GM18951 (cell line): ENCODE measurements around the gene MGA.

Source experiments
- POLR2A ChIP-seq: IDR thresholded peaks from 4 replicates; pipeline ENCODE4 v1.6.1; 2011; ENCODE audit warnings: mild to moderate bottlenecking; ENCODE audit not compliant: insufficient read length, insufficient read depth; ENCODE audit errors: extremely low read depth
- in situ Hi-C: fragments of 300-500 bp; cut with MboI; formaldehyde crosslinking; loops from one replicate; pipeline ENCODE4 v1.12.0; 2022; ENCODE audit warnings: low sequenced_read_pairs, mixed read lengths, inconsistent platforms; ENCODE audit not compliant: unreplicated experiment

MGA gene

DNA sequence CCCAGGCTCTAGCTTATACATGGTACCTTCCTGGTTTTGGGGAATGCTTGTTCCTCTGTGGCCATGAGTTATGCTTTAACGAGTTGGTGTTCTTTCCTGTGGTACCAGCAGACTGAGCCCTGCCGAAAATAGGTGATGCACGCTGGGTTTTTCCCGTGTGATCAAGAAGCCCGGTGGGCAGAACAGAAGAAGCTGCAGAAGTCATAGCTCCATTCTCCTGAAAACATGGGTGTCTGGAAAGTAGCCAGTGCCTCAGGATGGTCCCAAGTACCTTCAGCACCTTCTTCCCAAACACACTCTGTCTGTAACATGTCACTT is 139.2 kb downstream of the MGA start:
- TF ChIP-seq POLR2A, result no peak
- in situ Hi-C loops, result no loop called here

DNA sequence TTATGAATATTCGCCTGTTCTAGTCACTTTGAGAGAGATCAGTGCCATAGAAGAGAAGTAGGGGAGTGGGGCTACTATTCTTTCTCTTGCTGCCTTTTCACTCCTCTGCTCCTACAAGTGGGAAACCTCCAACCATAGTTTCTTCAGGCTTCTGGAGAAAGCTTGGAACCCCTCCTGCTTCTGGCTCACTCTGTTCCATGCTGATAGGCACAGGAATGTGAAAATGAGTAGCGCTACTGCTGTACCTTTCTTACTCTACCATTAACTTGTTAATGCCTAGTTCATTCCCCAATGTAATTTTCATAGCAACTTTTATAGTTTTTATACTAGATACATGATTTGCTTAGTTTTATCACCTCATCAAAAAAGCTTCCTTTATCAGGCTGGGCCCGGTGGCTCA is 141.0 kb downstream of the MGA start:
- in situ Hi-C loops, result no loop called here
- TF ChIP-seq POLR2A, result no peak

DNA sequence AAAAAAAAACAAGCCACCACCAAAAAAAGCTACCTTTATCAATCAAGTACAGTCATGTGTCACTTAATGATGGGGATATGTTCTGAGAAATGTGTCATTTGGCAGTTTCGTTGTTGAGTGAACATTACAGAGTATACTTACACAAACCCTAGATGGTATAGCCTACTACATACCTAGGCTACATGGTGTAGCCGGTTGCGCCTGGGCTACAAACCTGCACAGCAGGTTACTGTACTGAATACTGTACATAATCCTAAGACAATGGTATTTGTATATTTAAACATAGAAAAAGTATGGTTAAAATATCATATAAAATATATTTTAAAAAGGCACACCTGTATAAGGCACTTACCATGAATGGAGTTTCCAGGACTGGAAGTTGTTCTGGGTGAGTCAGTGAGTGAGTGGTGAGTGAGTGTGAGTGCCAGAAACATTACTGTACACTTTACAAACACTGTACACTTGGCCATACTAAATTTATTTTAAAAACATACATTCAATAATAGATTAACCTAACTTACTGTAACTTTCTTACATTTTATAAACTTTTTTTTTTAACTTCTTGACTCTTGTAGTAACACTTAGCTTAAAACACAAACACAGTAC is 141.7 kb downstream of the MGA start:
- in situ Hi-C loops, result no loop called here
- no peak for TF ChIP-seq POLR2A

DNA sequence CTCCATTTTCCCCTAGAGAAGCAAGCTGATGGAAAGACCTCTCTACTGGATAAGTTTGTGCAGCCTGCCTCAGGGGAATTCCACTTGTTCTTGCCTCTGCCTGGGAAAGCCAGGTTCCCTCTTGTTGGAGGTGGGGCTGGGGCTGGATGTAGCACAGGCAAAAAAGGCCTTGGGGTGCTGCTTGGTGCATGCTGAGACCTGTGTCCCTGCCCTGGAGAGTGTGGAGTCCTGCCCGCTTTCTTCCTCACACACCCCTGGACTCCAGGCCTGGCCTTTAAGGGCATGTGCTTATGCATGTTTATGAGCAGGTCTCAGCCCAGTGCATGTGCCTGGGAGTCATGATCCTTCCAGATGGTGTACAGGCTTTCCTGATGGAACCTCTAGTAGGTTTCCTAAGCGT is 144.2 kb downstream of the MGA start:
- in situ Hi-C loops, result no loop called here
- TF ChIP-seq POLR2A, result no peak

DNA sequence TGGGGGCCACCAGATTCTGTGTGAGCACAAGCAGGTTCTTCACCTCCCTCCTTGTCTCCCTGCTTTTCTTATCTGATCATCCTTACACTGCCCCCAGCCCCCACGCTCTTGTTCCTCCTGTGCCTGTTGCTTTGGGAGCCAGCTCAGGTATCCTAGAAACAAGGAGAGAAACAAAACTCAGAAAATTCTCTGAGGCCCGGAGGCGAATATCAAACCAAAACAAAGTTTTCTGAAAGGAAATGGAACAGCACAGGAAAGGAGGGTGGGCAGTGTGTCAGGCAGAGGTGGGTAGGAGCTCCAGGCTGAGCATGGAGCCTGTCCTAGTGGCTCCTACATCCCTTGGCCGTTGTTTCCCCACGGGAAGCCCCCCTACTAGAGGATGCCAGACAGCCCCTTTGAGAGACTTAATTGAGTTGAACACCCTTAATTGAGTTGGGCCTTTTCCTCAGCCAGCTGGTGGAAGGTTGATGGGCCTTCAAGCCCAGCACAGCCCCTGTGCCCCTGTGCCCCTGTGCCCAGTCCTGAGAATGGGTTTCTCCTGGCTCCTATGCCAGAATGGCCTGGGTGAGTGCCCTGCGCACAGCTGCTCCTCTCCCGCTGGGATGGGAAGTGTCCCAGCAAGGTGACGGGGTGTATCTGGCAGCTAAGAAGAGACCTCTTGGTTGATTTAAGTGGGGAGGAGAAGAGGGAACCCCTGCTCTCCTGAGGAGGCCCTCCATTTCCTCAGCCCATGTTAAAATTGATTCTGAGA is 144.9 kb downstream of the MGA start:
- no peak for TF ChIP-seq POLR2A

DNA sequence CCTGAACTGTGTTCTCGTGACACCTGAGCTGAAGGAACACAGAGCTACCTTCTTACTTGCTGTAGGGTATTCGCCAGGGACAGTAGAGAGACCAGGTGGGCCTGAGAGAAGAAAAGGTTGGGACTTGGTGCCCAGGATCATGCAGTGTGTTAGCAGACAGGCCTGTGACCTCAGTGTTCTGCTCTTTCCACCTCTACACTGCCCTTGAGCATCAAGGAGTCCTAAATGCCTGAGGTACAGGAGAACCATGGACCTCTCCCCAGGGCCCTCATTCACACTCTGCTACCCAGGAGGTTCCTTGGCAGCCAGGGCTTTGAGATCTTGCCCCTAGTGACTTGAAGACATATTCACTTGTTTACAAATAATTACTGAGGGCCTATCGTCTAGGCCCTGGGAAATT is 145.5 kb downstream of the MGA start:
- in situ Hi-C loops, result no loop called here
- no peak for TF ChIP-seq POLR2A

More for the DNA sequence above, 144.9 kb downstream of the MGA start:
- in situ Hi-C loops, result no loop called here

DNA sequence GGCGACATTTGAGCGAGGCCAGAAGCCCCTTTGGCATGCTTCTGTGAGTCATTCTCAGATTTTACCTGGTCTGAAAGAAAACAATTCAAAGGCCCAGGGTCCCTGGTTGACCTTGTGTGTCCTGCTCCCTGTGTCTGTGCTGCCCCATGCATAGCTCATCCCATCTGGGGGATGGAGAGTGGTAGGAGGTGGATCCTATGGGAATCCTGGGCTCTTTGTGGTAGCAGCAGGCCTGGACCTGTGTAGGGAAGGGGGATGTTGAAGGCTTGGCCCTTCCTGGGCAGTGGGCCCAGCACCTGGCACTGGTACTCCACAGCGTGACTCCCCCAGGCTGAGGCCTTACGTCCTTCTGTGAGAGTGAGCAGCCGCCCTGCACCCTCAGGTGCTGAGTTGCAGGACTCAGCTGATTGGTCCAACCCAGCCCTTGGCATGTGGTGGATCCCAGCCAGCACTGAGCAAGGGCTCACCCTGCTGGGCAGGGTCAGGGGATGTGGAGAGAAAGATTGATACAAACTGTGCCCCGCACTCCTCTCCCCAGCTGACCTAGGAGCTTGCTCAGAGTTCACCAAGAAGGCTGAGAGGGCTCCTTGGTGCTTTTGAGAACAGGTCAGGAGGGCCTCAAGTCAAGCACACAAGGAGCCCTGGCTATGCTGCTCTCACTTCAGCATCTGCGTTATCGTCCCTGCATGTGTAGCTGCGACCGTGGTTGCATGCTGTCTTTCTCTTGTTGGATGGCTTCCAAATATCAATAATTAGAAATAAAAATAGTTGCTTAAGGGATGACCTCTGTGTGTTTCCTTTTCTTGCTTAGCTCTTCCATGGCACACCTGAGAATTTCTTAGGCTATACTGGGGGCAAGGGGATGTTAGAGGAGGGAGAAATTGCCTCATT is 146.3 kb downstream of the MGA start:
- in situ Hi-C loops, result no loop called here
- TF ChIP-seq POLR2A, result no peak

DNA sequence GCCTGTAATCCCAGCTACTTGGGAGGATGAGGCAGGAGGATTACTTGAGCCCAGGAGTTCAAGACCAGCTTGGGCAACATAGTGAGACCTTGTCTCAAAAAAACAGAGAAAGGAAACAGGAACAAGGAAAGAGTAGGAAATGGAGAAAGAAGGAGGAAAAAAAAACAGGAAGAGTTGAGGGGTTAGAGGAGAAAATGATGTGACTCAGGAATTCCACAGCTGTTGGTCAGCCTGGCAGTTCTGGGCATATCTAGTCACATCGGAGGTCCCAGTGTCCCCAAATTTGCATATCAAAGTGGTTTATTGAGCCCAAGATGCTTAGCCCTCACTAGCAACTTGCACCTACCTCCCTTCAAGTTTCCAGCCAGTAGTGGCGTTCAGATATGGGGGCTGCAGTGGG is 148.9 kb downstream of the MGA start:
- TF ChIP-seq POLR2A, result no peak
- in situ Hi-C loops, result no loop called here

DNA sequence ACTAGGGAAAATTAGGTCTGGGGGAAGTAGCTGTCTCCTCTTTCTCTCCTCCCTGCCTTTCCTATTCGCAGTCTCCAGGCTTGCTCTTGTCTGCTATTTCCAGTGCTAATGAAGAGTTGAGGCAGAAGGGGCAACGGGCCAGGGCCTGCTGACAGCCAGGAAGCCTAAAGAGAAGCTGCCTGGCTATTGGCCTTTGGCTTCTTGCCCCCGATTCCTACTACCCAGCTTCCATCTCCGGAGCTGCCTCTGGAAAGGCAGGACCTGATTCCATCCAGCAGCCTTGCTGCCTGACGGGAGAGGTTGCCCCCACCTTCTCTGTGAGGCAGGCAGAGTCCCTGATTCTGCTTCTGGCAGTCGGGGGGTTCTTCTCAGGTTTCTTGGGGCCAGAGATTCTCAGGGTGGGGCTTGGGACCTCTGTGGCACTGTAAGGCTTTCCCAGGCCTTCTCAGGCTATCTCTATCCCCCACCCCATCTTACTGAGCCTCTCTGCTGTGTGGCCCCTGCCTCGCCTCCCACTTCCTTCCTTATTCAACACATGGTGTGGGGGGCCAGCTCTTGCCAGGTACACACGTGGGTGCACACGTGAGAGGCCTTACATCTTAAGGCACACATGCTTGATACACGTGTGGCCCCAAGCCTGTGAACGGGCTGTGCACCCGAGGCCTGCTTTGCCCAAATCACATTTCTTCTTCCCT is 149.5 kb downstream of the MGA start:
- in situ Hi-C loops, result loop anchor here (10.0 kb wide), 1 partner anchor 345 kb away; no protein-coding TSS in a partner anchor
- no peak for TF ChIP-seq POLR2A

DNA sequence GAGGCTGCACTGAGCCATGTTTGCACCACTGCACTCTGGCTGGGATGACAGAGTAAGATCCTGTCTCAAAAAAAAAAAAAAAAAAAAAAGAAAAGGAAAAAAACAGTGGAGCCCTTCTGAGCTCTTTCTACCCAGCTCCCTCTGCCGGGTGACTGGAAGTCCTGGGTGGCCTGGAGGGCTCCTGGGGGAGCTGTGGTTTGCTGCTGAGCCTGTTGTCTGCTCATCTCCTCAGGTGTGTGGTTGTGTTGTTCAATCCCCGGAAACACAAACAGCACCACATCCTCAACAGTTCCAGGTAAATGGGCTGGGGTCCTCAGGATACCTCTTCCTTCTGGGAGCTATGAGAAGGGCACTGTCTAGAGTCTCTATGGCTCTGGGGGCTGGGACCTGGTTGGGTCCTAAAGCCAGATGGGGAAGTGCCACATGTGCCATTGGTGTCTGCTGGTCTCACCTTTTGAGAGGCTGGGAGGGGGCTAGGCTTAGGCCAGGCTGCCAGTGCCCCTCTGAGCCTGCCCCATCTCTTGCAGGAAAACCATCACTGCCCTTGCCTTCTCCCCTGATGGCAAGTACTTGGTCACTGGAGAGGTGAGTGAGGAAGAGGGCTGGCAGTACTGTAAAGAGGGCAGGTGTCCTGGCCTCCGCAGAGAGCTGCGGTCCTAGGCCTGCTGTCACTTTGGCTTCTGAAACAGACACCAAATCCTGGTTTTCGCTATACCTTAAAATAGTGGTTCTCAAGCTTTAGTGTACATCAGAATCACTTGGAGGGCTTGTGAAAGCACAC is 150.6 kb downstream of the MGA start:
- TF ChIP-seq POLR2A, result no peak
- in situ Hi-C loops, result loop anchor here (10.0 kb wide), 1 partner anchor 346 kb away; no protein-coding TSS in a partner anchor

DNA sequence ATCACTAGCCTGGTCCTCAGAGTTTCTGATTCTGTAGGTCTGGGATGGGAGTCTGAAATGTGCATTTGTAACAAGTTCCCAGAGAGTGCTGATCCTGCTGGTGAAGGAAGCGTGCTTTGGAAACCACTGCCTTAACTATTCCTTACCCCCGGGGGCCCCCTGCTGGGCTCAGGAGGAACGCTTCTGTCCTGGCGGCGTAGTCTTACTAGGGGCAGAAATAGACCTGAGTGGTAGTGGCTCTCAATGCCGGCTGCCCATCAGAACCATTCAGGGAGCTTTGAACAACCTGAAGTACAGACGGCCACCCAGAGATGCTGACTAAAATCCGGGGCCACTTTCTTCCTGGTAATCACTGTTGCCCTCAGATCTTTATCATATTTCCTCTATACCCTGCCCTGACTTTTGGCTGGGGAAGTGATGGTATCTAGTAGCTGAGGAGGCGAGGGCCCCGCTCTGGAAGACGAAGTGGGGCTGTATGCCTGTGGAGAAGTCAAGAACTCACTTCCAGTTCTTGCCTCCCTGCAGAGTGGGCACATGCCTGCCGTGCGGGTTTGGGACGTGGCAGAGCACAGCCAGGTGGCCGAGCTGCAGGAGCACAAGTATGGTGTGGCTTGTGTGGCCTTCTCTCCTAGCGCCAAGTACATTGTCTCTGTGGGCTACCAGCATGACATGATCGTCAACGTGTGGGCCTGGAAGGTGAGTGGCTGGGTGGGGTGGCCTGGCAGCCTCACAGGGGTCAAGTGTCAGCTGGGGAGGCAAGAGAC is 151.4 kb downstream of the MGA start:
- in situ Hi-C loops, result loop anchor here (10.0 kb wide), 1 partner anchor 347 kb away; no protein-coding TSS in a partner anchor
- no peak for TF ChIP-seq POLR2A
